Transverse colon (tissue), 4 donors: Measurements from ENCODE around the gene CXCL3. TPM values are rescaled to one million over a fixed set of nuclear protein-coding genes. Genes with fewer than 3 reads are reported as not detected.

ENCODE experiments used
- DNase-seq: peaks from one replicate; pipeline ENCODE4 v3.0.0-alpha.2; 2019
- H3K27ac ChIP-seq, 4 donors: fragments of 200-600 bp; sonication (generic); 2 replicates each; pipeline ENCODE4 v1.5.1; 2016 to 2018; ENCODE audit warnings: inconsistent platforms in 4 of 4
- H3K27me3 ChIP-seq: fragments of 200-600 bp; sonication (generic); 2 replicates; pipeline ENCODE4 v1.5.1; 2017; ENCODE audit warnings: inconsistent platforms
- H3K36me3 ChIP-seq, 4 donors: fragments of 200-600 bp; sonication (generic); 2 replicates each; pipeline ENCODE4 v1.5.1; 2017 to 2019; ENCODE audit warnings: inconsistent platforms in 4 of 4
- H3K4me1 ChIP-seq, 4 donors: fragments of 200-600 bp; sonication (generic); 2 replicates each; pipeline ENCODE4 v1.5.1; 2017 to 2020; ENCODE audit warnings: inconsistent platforms in 4 of 4
- H3K4me3 ChIP-seq, 4 donors: fragments of 200-600 bp; sonication (generic); 1 replicate in 1 of 4; 2 replicates in 3 of 4; pipeline versions ENCODE4 v1.5.1 to v1.6.1; 2017 to 2019; ENCODE audit warnings: inconsistent platforms in 4 of 4
- H3K9me3 ChIP-seq, 2 donors: fragments of 200-600 bp; sonication (generic); 2 replicates each; pipeline ENCODE4 v1.5.1; 2017 to 2019; ENCODE audit warnings: inconsistent platforms in 2 of 2
- CTCF ChIP-seq, 5 experiments: fragments of 200-600 bp in 3 of 5; fragments of 450-650 bp in 2 of 5; sonication (generic) in 3 of 5; IDR thresholded peaks; 1 replicate in 2 of 5; 2 replicates in 3 of 5; pipeline ENCODE4 v1.5.1; 2016 to 2017; ENCODE audit warnings: antibody characterized with exemption in 5 of 5, inconsistent platforms in 3 of 5, mild to moderate bottlenecking in 2 of 5, moderate library complexity in 1 of 5
- EP300 ChIP-seq: sonication (generic); formaldehyde crosslinking; IDR thresholded peaks from one replicate; pipeline ENCODE4 v1.6.1; 2017; ENCODE audit warnings: antibody characterized with exemption, low read depth
- POLR2A ChIP-seq: fragments of 450-650 bp; IDR thresholded peaks from one replicate; pipeline ENCODE4 v1.6.1; 2016; ENCODE audit warnings: antibody characterized with exemption, mild to moderate bottlenecking, moderate library complexity
- POLR2AphosphoS5 ChIP-seq, 3 donors: sonication (generic); formaldehyde crosslinking; IDR thresholded peaks; one replicate each; pipeline ENCODE4 v1.6.1; 2016; ENCODE audit warnings: antibody characterized with exemption in 3 of 3
- WGBS, 2 donors: methylation state at CpG; one replicate each; pipeline ENCODE4 v1.1.5; 2018; ENCODE audit warnings: low coverage in 1 of 2; 5-methylcytosine and 5-hydroxymethylcytosine counted together
- in situ Hi-C, 4 donors: fragments of 200-750 bp; cut with MboI; loops; one replicate each; pipeline versions ENCODE4 v1.15.0 to v1.15.1; 2017; ENCODE audit warnings: low sequenced_read_pairs in 3 of 4, low pct_ligation_motif_present in 1 of 4, low pct_unique_long_range_greater_than_20kb in 1 of 4
- intact Hi-C: fragments of 100-400 bp; cut with DNase I; formaldehyde crosslinking; loops from one replicate; pipeline ENCODE4 v1.15.1; 2023; ENCODE audit warnings: low total_unique reads
- total RNA-seq, 4 donors: library from RNA; depleted of rRNA; stranded (reverse); fragments of >200 nt; gene quantifications; one replicate each; pipeline ENCODE4 v1.1.0, GENCODE V29; 2016

Gene CXCL3
- total RNA-seq, 4 donors from 2014 or later: 1.8 to 5.2 (median 5.1) TPM

GRCh38 chr4:74055498-74055897 lies 17.0 kb upstream of the CXCL3 start:
- no peak overlapping the region for H3K27ac ChIP-seq
- WGBS, 2 donors: 60 to 80% methylated on average over 3 of the region's 3 CpGs
- H3K36me3 ChIP-seq: no peaks in the 10 kb centered on the region
- no peak for DNase-seq
- no peaks in the 10 kb centered on the region for H3K9me3 ChIP-seq
- intact Hi-C loops (no loop called here), in situ Hi-C loops (no loop called here)
- H3K4me1 ChIP-seq: peaks cover 0 to 5% (median 0%) of the 10 kb centered on the region in 4 donors
- H3K27me3 ChIP-seq: no peaks in the 10 kb centered on the region
- no peak overlapping the region for H3K4me3 ChIP-seq
- TF ChIP-seq POLR2AphosphoS5 (IDR thresholded peaks at IDR 0.05) (no peak), EP300 (no peak), POLR2A (no peak), CTCF (IDR thresholded peaks at IDR 0.05) (no peak)

DNA sequence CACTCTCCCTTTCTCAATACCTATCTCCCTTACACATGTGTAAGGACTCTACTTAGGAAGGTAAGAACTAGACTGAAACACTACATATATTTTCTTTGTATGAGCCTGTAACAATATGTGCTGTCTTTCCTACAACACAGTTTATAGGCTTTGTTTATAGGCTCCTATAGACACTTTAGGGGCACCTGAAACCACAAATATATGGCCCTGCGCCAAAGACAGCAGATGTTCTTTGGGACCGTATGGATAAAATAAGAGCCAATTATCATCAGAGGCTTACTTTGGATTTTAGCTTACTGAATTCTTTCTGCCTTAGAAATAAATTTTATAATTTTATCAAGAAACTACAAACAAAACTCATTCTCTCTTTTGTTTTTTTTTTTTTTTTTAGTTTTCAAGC lies 16.6 kb upstream of the CXCL3 start:
- no peaks in the 10 kb centered on the region for H3K36me3 ChIP-seq
- 58 to 70% methylated on average over 2 of the region's 2 CpGs for WGBS, 2 donors
- no peak overlapping the region for H3K4me3 ChIP-seq
- no peak for TF ChIP-seq EP300
- no peak for TF ChIP-seq CTCF (IDR thresholded peaks at IDR 0.05)
- TF ChIP-seq POLR2A: no peak
- no peak for TF ChIP-seq POLR2AphosphoS5 (IDR thresholded peaks at IDR 0.05)
- in situ Hi-C loops (no loop called here), intact Hi-C loops (no loop called here)
- DNase-seq: no peak
- peaks cover 0 to 5% (median 0%) of the 10 kb centered on the region in 4 donors for H3K4me1 ChIP-seq
- H3K9me3 ChIP-seq: no peaks in the 10 kb centered on the region
- H3K27ac ChIP-seq: no peak overlapping the region
- H3K27me3 ChIP-seq: no peaks in the 10 kb centered on the region

DNA sequence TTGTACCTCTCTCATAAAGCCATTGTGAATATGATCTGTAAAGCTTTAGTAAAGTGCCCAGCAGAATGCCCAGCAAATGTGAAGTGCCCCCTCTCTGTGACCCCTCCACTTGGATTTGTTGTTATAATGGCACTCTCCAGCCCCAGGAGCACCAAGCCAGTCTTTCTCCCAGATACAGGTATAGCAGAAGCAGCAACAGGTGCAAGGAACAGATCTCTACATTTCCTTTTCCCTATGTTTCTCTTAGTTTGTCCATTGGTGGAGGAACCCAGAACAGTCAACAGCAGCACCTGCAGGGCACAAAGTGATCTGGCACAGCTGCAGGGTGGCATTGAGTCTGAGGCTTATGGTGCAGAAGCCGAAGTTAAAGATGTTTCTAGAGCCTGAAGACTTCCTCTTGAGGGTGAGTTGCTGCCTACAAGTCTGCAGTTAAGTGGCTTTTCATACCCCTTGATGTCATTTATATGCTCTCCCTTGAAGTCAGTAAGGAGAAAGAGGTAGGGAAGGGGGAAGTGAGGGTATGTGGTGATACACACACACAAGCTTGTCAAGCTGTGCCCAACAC lies 16.1 kb upstream of the CXCL3 start:
- H3K4me3 ChIP-seq: no peak overlapping the region
- no peaks in the 10 kb centered on the region for H3K36me3 ChIP-seq
- H3K9me3 ChIP-seq: no peaks in the 10 kb centered on the region
- no peak overlapping the region for H3K27ac ChIP-seq
- DNase-seq: no peak
- in situ Hi-C loops (no loop called here), intact Hi-C loops (no loop called here)
- 46% methylated on average over 1 of the region's 1 CpG; no CpG with 5 or more reads in 1 of the 2 donors for WGBS, 2 donors
- H3K4me1 ChIP-seq: peaks cover 0 to 5% (median 0%) of the 10 kb centered on the region in 4 donors
- TF ChIP-seq POLR2AphosphoS5 (IDR thresholded peaks at IDR 0.05) (no peak), CTCF (IDR thresholded peaks at IDR 0.05) (no peak), EP300 (no peak), POLR2A (no peak)
- H3K27me3 ChIP-seq: no peaks in the 10 kb centered on the region

DNA sequence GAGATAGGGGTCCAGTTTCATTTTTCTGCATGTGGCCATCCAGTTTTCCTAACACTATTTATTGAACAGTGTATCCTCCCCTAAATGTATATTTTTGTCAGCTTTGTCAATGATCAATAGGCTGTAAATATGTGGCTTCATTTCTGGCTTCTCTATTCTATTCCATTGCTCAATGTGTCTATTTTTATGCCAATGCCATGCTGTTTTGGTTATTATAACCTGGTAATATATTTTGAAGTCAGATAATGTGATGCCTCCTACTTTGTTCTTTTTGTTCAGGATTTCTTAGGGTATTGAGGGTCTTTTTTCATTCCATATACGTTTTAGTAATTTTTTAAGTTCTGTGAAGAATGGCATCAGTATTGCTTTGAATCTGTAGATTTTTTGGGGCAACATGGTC lies 8.7 kb upstream of the CXCL3 start:
- DNase-seq: no peak
- TF ChIP-seq POLR2AphosphoS5 (IDR thresholded peaks at IDR 0.05) (no peak), EP300 (no peak), CTCF (IDR thresholded peaks at IDR 0.05) (no peak), POLR2A (no peak)
- Histone ChIP-seq H3K4me1 (peaks cover 0 to 3% (median 0%) of the 10 kb centered on the region in 4 donors), H3K9me3 (peaks cover 7 to 10% of the 10 kb centered on the region in 2 donors), H3K27ac (no peak overlapping the region), H3K4me3 (no peak overlapping the region), H3K36me3 (no peaks in the 10 kb centered on the region), H3K27me3 (no peaks in the 10 kb centered on the region)
- in situ Hi-C loops: loop anchor here in 1 of 4 donors (10.0 kb wide), 1 partner anchor 88 kb away; no protein-coding TSS in a partner anchor
- 82 to 92% methylated on average over 1 of the region's 1 CpG for WGBS, 2 donors
- intact Hi-C loops: no loop called here
